Measurements from ENCODE around the gene SHMT2. TPM values are rescaled to one million over a fixed set of nuclear protein-coding genes. Genes with fewer than 3 reads are reported as not detected.

SHMT2 gene
- total and polyA plus RNA-seq, 9 of the 15 experiments (the other 6 are each of a cell fraction or from before 2014, with no cell fraction given), result 46.1 to 319 (median 115) TPM

GRCh38 chr12:57242329-57242690, 12.8 kb downstream of the SHMT2 start:
- intact Hi-C loops (cut with micrococcal nuclease), result loop anchor here (5.0 to 10.0 kb wide), 3 partner anchors 45 to 165 kb away; partner anchors contain the start of genes LRP1 and NEMP1
- H3K9me3 ChIP-seq (replicated peaks; ENCODE audit: control insufficient read depth, insufficient read depth, low read depth, low read length), result no peaks in the 10 kb centered on the region
- H3K36me3 ChIP-seq (ENCODE audit: control insufficient read depth, insufficient read depth, low read length), result no peaks in the 10 kb centered on the region
- H3K9ac ChIP-seq (ENCODE audit: insufficient read depth in 1 of 2, low read depth in 2 of 2, low read length in 2 of 2), result peak overlapping the region in 1 of 2 experiments; percentile 90; a peak in 1 of 4 replicates
- BruUV-seq (replicated peaks), result no TSS peak
- in situ Hi-C loops (cut with MboI), result loop anchor here (5.0 kb wide), 1 partner anchor 35 kb away; no protein-coding TSS in a partner anchor
- no peak overlapping the region for H3K4me3 ChIP-seq
- ChIA-PET CTCF (ENCODE audit: low intra/inter-chr PET ratio) (interaction anchor here (0.7 to 4.4 kb wide), 3 partner anchors 27 to 1052 kb away, joined by 3 to 80 read pairs (median 3); no protein-coding TSS in a partner anchor), POLR2A (interaction anchor here (0.5 to 1.5 kb wide), 9 partner anchors 9 to 294 kb away, joined by 3 to 8 read pairs (median 3); partner anchors contain the start of genes INHBE and SHMT2)
- H2AFZ ChIP-seq (ENCODE audit: low read depth, low read length), result no peak overlapping the region
- no peak overlapping the region for H3K27ac ChIP-seq (ENCODE audit: extremely low read depth, low read depth, low read length)
- H3K4me2 ChIP-seq (ENCODE audit: insufficient read depth, low read length), result peak overlapping the region; percentile 79; the same call in 1 of the 2 replicates
- peaks cover 8% of the 10 kb centered on the region for H4K20me1 ChIP-seq (replicated peaks; ENCODE audit: control insufficient read depth, insufficient read depth, low read length)
- 6% methylated on average over 8 of the region's 18 CpGs for WGBS (ENCODE audit: insufficient coverage, low coverage, missing lambda C conversion rate)
- no peak for FAIRE-seq
- no peak for TF ChIP-seq ZNF609 (CRISPR knock-in tag; IDR thresholded peaks at IDR 0.05; ENCODE audit: borderline replicate concordance)
- no peak for TF ChIP-seq TBP (optimal IDR thresholded peaks at IDR 0.05; ENCODE audit: low read depth, low read length)
- no peak for TF ChIP-seq PHF21A (IDR thresholded peaks at IDR 0.05; ENCODE audit: borderline replicate concordance, low read depth)
- no peak for TF ChIP-seq POLR2A (conservative IDR thresholded peaks at IDR 0.05)
- peak; percentile 15 for TF ChIP-seq RBM22 (IDR thresholded peaks at IDR 0.05; ENCODE audit: low read depth, low read length, poor library complexity, severe bottlenecking)
- no peak for TF ChIP-seq ATF7 (IDR thresholded peaks at IDR 0.05)
- no peak for TF ChIP-seq USF1 (CRISPR knock-in tag; IDR thresholded peaks at IDR 0.05)
- TF ChIP-seq E2F6 (IDR thresholded peaks at IDR 0.05; ENCODE audit: borderline replicate concordance in 1 of 2, extremely low read depth in 1 of 2, insufficient read depth in 1 of 2, insufficient read length in 1 of 2, low read depth in 1 of 2, low read length in 1 of 2, poor library complexity in 1 of 2, severe bottlenecking in 1 of 2), result no peak
- TF ChIP-seq HMGN3 (IDR thresholded peaks at IDR 0.05; ENCODE audit: borderline replicate concordance, extremely low read depth, insufficient read length, low read depth, low read length), result peak; percentile 0
- TF ChIP-seq CGGBP1 (CRISPR knock-in tag; IDR thresholded peaks at IDR 0.05), result no peak
- TF ChIP-seq FOXK2 (conservative IDR thresholded peaks at IDR 0.05 in 1 of 2, IDR thresholded peaks at IDR 0.05 in 1 of 2; ENCODE audit: low read depth in 2 of 2), result no peak
- TF ChIP-seq HDAC2 (IDR thresholded peaks at IDR 0.05), result no peak
- 0 out of 2 replicates have a peak, but pooled peaks have one; percentile 1 for TF ChIP-seq POLR2G (IDR thresholded peaks at IDR 0.05; ENCODE audit: low read depth, low read length)
- no peak for ATAC-seq
- H3K27me3 ChIP-seq (ENCODE audit: control insufficient read depth in 2 of 2, insufficient read depth in 2 of 2, low read length in 2 of 2), result peaks cover 2 to 23% of the 10 kb centered on the region in 2 experiments; a peak in 3 of 5 replicates
- H3K4me1 ChIP-seq (replicated peaks in 1 of 2; ENCODE audit: control insufficient read depth in 2 of 2, insufficient read depth in 2 of 2, low read length in 2 of 2), result peaks cover 41 to 74% of the 10 kb centered on the region in 2 experiments
- no peaks in the 10 kb centered on the region for H3K9me1 ChIP-seq (ENCODE audit: control insufficient read depth, insufficient read depth, low read length)
- H3K79me2 ChIP-seq (ENCODE audit: control insufficient read depth, insufficient read depth, low read length), result no peaks in the 10 kb centered on the region
- DNase-seq (ENCODE audit: extremely low read depth in 1 of 4, low spot score in 3 of 4), result no peak

Data from K562 (cell line).